HEK293 (cell line): ENCODE measurements around the gene TRAPPC2L.
A peak's percentile ranks its signal among the peaks of the same experiment; 100 is the strongest.

Experiments used
- BCL11B ChIP-seq: fragments of 450-650 bp; formaldehyde crosslinking; IDR thresholded peaks from 2 replicates; pipeline ENCODE4 v1.5.1; 2016; ENCODE audit warnings: low read depth, missing biosample characterization, missing genetic modification characterization
- GFI1B ChIP-seq: fragments of 450-650 bp; formaldehyde crosslinking; IDR thresholded peaks from 2 replicates; pipeline ENCODE4 v1.5.1; 2016; ENCODE audit warnings: missing biosample characterization, missing genetic modification characterization
- IKZF3 ChIP-seq: fragments of 450-650 bp; IDR thresholded peaks from 2 replicates; pipeline ENCODE4 v1.5.0; 2018; ENCODE audit warnings: missing biosample characterization, mild to moderate bottlenecking, missing genetic modification characterization, moderate library complexity
- KLF10 ChIP-seq: fragments of 450-650 bp; IDR thresholded peaks from 2 replicates; pipeline ENCODE4 v1.5.1; 2018; ENCODE audit warnings: missing biosample characterization, mild to moderate bottlenecking, missing genetic modification characterization
- OVOL3 ChIP-seq: fragments of 450-650 bp; formaldehyde crosslinking; IDR thresholded peaks from 2 replicates; pipeline ENCODE4 v1.5.1; 2016; ENCODE audit warnings: missing biosample characterization, missing genetic modification characterization
- REPIN1 ChIP-seq: fragments of 450-650 bp; formaldehyde crosslinking; IDR thresholded peaks from 2 replicates; pipeline ENCODE4 v1.5.1; 2017; ENCODE audit warnings: missing biosample characterization, missing genetic modification characterization, low read depth
- WT1 ChIP-seq: fragments of 450-650 bp; formaldehyde crosslinking; IDR thresholded peaks from 2 replicates; pipeline ENCODE4 v1.5.1; 2016; ENCODE audit warnings: missing biosample characterization, missing genetic modification characterization
- ZBTB17 ChIP-seq: fragments of 450-650 bp; formaldehyde crosslinking; IDR thresholded peaks from 2 replicates; pipeline ENCODE4 v1.5.1; 2016; ENCODE audit warnings: missing biosample characterization, missing genetic modification characterization
- ZBTB48 ChIP-seq: fragments of 450-650 bp; formaldehyde crosslinking; IDR thresholded peaks from 2 replicates; pipeline ENCODE4 v1.5.1; 2016; ENCODE audit warnings: missing biosample characterization, missing genetic modification characterization
- ZFP69B ChIP-seq: fragments of 450-650 bp; formaldehyde crosslinking; IDR thresholded peaks from 2 replicates; pipeline ENCODE4 v1.5.1; 2016; ENCODE audit warnings: missing biosample characterization, missing genetic modification characterization
- ZNF10 ChIP-seq: fragments of 450-650 bp; formaldehyde crosslinking; IDR thresholded peaks from 2 replicates; pipeline ENCODE4 v1.5.1; 2017; ENCODE audit warnings: missing biosample characterization, missing genetic modification characterization
- ZNF146 ChIP-seq: fragments of 450-650 bp; formaldehyde crosslinking; IDR thresholded peaks from 2 replicates; pipeline ENCODE4 v1.5.1; 2016; ENCODE audit warnings: missing biosample characterization, missing genetic modification characterization
- ZNF175 ChIP-seq: fragments of 450-650 bp; formaldehyde crosslinking; IDR thresholded peaks from 2 replicates; pipeline ENCODE4 v1.5.1; 2016; ENCODE audit warnings: missing biosample characterization, missing genetic modification characterization
- ZNF184 ChIP-seq: fragments of 450-650 bp; IDR thresholded peaks from 2 replicates; pipeline ENCODE4 v1.5.1; 2018; ENCODE audit warnings: missing biosample characterization, mild to moderate bottlenecking, missing genetic modification characterization
- ZNF239 ChIP-seq: fragments of 450-650 bp; formaldehyde crosslinking; IDR thresholded peaks from 2 replicates; pipeline ENCODE4 v1.5.1; 2016; ENCODE audit warnings: missing biosample characterization, missing genetic modification characterization
- ZNF394 ChIP-seq: fragments of 450-650 bp; formaldehyde crosslinking; IDR thresholded peaks from 2 replicates; pipeline ENCODE4 v1.5.1; 2016; ENCODE audit warnings: missing biosample characterization, missing genetic modification characterization, mild to moderate bottlenecking, moderate library complexity, borderline replicate concordance
- ZNF571 ChIP-seq: fragments of 450-650 bp; formaldehyde crosslinking; IDR thresholded peaks from 2 replicates; pipeline ENCODE4 v1.5.0; 2017; ENCODE audit warnings: missing biosample characterization, missing genetic modification characterization
- ZNF626 ChIP-seq: fragments of 450-650 bp; sonication (Bioruptor Pico); formaldehyde crosslinking; IDR thresholded peaks from 2 replicates; pipeline ENCODE4 v1.5.1; 2018; ENCODE audit warnings: missing biosample characterization, missing genetic modification characterization, inconsistent platforms
- ZNF660 ChIP-seq: fragments of 450-650 bp; IDR thresholded peaks from 2 replicates; pipeline ENCODE4 v1.5.1; 2018; ENCODE audit warnings: missing biosample characterization, mild to moderate bottlenecking, missing genetic modification characterization
- ZNF768 ChIP-seq: fragments of 450-650 bp; formaldehyde crosslinking; IDR thresholded peaks from 2 replicates; pipeline ENCODE4 v1.5.1; 2018; ENCODE audit warnings: missing biosample characterization, mild to moderate bottlenecking, missing genetic modification characterization
- TF ChIP-seq, protein P1 (sequence below): fragments of 450-650 bp; formaldehyde crosslinking; IDR thresholded peaks from 2 replicates; pipeline ENCODE4 v1.5.1; 2016; ENCODE audit warnings: missing biosample characterization, missing genetic modification characterization
- TF ChIP-seq, protein P2 (sequence below): fragments of 450-650 bp; formaldehyde crosslinking; IDR thresholded peaks from 2 replicates; pipeline ENCODE4 v1.5.1; 2016; ENCODE audit warnings: missing biosample characterization, missing genetic modification characterization
- TF ChIP-seq, protein P3 (sequence below): fragments of 450-650 bp; formaldehyde crosslinking; IDR thresholded peaks from 2 replicates; pipeline ENCODE4 v1.5.1; 2017; ENCODE audit warnings: missing biosample characterization, missing genetic modification characterization
- TF ChIP-seq, protein P4 (sequence below): fragments of 450-650 bp; formaldehyde crosslinking; IDR thresholded peaks from 2 replicates; pipeline ENCODE4 v1.5.1; 2016; ENCODE audit warnings: missing biosample characterization, missing genetic modification characterization
- TF ChIP-seq, protein P5 (sequence below): fragments of 450-650 bp; formaldehyde crosslinking; IDR thresholded peaks from 2 replicates; pipeline ENCODE4 v1.5.1; 2016; ENCODE audit warnings: missing biosample characterization, missing genetic modification characterization
- TF ChIP-seq, protein P6 (sequence below): fragments of 450-650 bp; formaldehyde crosslinking; IDR thresholded peaks from 2 replicates; pipeline ENCODE4 v1.5.1; 2017; ENCODE audit warnings: missing biosample characterization, mild to moderate bottlenecking, missing genetic modification characterization, moderate library complexity

The TRAPPC2L gene

DNA sequence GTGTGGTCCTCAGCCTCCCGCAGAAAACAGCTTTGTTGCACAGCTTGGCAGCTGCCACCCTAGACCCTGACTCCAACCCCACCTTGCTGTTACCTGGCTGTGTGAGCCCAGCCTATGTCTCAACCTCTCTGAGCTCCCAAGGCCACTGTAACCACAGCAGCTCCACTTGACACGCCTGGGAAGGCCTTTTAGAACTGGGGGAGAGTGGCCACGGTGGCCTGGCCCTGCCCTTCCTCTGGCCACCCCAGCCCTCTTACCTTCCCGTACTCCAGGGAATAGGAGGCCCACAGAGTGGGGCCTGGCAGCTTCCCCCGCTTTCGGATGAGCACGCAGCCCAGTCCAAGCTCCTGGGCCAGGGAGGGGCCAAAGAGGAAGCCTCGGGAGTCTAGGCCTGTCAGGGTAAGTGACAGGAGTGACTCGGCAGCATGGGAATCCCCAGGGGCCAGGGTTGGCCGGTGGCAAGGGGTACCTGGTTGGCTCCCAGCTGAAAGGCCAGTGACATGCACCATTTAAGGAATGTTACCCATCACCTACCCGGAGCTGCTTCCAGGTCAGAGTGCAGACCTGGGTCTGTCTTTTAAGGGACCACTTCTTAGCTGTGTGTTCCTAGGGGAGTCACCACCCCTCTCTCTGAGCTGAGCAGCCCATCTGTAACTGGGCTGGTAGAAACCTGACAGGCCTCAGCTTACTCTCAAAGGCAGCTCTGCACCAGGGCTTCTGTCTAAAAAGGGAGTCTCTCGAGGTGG lies 46.6 kb upstream of the TRAPPC2L start (continued):
- TF ChIP-seq ZNF768 (tag by site-specific recombination) (peak; percentile 99), WT1 (tag by site-specific recombination) (0 out of 2 replicates have a peak, but pooled peaks have one; percentile 22), REPIN1 (tag by site-specific recombination) (peak; percentile 74; the same call in 1 of the 2 replicates), ZNF571 (tag by site-specific recombination) (no peak), ZNF175 (tag by site-specific recombination) (no peak), KLF10 (no peak), ZBTB17 (tag by site-specific recombination) (0 out of 2 replicates have a peak, but pooled peaks have one; percentile 2), ZNF146 (tag by site-specific recombination) (peak; percentile 48), ZNF626 (no peak), IKZF3 (peak; percentile 68), ZNF10 (tag by site-specific recombination) (0 out of 2 replicates have a peak, but pooled peaks have one; percentile 7), ZNF184 (tag by site-specific recombination) (no peak), ZNF660 (0 out of 2 replicates have a peak, but pooled peaks have one; percentile 12), BCL11B (tag by site-specific recombination) (no peak; the same call in 1 of the 2 replicates), ZNF239 (tag by site-specific recombination) (no peak), ZNF394 (tag by site-specific recombination) (no peak), OVOL3 (tag by site-specific recombination) (no peak), ZFP69B (tag by site-specific recombination) (0 out of 2 replicates have a peak, but pooled peaks have one; percentile 30), GFI1B (tag by site-specific recombination) (no peak), ZBTB48 (tag by site-specific recombination) (peak; percentile 72)
- TF ChIP-seq, protein P1, sequence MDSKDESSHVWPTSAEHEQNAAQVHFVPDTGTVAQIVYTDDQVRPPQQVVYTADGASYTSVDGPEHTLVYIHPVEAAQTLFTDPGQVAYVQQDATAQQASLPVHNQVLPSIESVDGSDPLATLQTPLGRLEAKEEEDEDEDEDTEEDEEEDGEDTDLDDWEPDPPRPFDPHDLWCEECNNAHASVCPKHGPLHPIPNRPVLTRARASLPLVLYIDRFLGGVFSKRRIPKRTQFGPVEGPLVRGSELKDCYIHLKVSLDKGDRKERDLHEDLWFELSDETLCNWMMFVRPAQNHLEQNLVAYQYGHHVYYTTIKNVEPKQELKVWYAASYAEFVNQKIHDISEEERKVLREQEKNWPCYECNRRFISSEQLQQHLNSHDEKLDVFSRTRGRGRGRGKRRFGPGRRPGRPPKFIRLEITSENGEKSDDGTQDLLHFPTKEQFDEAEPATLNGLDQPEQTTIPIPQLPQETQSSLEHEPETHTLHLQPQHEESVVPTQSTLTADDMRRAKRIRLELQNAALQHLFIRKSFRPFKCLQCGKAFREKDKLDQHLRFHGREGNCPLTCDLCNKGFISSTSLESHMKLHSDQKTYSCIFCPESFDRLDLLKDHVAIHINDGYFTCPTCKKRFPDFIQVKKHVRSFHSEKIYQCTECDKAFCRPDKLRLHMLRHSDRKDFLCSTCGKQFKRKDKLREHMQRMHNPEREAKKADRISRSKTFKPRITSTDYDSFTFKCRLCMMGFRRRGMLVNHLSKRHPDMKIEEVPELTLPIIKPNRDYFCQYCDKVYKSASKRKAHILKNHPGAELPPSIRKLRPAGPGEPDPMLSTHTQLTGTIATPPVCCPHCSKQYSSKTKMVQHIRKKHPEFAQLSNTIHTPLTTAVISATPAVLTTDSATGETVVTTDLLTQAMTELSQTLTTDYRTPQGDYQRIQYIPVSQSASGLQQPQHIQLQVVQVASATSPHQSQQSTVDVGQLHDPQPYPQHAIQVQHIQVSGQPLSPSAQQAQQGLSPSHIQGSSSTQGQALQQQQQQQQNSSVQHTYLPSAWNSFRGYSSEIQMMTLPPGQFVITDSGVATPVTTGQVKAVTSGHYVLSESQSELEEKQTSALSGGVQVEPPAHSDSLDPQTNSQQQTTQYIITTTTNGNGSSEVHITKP (tag by site-specific recombination) = peak; percentile 7; the same call in 1 of the 2 replicates
- TF ChIP-seq, protein P2, sequence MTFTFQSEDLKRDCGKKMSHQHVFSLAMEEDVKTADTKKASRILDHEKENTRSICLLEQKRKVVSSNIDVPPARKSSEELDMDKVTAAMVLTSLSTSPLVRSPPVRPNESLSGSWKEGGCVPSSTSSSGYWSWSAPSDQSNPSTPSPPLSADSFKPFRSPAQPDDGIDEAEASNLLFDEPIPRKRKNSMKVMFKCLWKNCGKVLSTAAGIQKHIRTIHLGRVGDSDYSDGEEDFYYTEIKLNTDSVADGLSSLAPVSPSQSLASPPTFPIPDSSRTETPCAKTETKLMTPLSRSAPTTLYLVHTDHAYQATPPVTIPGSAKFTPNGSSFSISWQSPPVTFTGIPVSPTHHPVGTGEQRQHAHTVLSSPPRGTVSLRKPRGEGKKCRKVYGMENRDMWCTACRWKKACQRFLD (tag by site-specific recombination) = no peak
- TF ChIP-seq, protein P3, sequence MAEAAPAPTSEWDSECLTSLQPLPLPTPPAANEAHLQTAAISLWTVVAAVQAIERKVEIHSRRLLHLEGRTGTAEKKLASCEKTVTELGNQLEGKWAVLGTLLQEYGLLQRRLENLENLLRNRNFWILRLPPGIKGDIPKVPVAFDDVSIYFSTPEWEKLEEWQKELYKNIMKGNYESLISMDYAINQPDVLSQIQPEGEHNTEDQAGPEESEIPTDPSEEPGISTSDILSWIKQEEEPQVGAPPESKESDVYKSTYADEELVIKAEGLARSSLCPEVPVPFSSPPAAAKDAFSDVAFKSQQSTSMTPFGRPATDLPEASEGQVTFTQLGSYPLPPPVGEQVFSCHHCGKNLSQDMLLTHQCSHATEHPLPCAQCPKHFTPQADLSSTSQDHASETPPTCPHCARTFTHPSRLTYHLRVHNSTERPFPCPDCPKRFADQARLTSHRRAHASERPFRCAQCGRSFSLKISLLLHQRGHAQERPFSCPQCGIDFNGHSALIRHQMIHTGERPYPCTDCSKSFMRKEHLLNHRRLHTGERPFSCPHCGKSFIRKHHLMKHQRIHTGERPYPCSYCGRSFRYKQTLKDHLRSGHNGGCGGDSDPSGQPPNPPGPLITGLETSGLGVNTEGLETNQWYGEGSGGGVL = 0 out of 2 replicates have a peak, but pooled peaks have one; percentile 16
- TF ChIP-seq, protein P4, sequence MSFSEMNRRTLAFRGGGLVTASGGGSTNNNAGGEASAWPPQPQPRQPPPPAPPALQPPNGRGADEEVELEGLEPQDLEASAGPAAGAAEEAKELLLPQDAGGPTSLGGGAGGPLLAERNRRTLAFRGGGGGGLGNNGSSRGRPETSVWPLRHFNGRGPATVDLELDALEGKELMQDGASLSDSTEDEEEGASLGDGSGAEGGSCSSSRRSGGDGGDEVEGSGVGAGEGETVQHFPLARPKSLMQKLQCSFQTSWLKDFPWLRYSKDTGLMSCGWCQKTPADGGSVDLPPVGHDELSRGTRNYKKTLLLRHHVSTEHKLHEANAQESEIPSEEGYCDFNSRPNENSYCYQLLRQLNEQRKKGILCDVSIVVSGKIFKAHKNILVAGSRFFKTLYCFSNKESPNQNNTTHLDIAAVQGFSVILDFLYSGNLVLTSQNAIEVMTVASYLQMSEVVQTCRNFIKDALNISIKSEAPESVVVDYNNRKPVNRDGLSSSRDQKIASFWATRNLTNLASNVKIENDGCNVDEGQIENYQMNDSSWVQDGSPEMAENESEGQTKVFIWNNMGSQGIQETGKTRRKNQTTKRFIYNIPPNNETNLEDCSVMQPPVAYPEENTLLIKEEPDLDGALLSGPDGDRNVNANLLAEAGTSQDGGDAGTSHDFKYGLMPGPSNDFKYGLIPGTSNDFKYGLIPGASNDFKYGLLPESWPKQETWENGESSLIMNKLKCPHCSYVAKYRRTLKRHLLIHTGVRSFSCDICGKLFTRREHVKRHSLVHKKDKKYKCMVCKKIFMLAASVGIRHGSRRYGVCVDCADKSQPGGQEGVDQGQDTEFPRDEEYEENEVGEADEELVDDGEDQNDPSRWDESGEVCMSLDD (tag by site-specific recombination) = no peak
- TF ChIP-seq, protein P5, sequence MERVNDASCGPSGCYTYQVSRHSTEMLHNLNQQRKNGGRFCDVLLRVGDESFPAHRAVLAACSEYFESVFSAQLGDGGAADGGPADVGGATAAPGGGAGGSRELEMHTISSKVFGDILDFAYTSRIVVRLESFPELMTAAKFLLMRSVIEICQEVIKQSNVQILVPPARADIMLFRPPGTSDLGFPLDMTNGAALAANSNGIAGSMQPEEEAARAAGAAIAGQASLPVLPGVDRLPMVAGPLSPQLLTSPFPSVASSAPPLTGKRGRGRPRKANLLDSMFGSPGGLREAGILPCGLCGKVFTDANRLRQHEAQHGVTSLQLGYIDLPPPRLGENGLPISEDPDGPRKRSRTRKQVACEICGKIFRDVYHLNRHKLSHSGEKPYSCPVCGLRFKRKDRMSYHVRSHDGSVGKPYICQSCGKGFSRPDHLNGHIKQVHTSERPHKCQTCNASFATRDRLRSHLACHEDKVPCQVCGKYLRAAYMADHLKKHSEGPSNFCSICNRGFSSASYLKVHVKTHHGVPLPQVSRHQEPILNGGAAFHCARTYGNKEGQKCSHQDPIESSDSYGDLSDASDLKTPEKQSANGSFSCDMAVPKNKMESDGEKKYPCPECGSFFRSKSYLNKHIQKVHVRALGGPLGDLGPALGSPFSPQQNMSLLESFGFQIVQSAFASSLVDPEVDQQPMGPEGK = peak; percentile 61
- TF ChIP-seq, protein P6, sequence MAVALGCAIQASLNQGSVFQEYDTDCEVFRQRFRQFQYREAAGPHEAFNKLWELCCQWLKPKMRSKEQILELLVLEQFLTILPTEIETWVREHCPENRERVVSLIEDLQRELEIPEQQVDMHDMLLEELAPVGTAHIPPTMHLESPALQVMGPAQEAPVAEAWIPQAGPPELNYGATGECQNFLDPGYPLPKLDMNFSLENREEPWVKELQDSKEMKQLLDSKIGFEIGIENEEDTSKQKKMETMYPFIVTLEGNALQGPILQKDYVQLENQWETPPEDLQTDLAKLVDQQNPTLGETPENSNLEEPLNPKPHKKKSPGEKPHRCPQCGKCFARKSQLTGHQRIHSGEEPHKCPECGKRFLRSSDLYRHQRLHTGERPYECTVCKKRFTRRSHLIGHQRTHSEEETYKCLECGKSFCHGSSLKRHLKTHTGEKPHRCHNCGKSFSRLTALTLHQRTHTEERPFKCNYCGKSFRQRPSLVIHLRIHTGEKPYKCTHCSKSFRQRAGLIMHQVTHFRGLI = no peak
